ENCODE measurements around the gene VGF. TPM values are rescaled to one million over a fixed set of nuclear protein-coding genes. Genes with fewer than 3 reads are reported as not detected.
A peak's percentile ranks its signal among the peaks of the same experiment; 100 is the strongest.

VGF gene
- polyA plus RNA-seq, 1 experiment = 0.16 TPM

GRCh38 chr7:101175664-101176063 is 10.3 kb upstream of the VGF start:
- TF ChIP-seq CTCF (IDR thresholded peaks at IDR 0.05; ENCODE audit: low read depth, low read length) = no peak
- DNase-seq (ENCODE audit: low read depth, low spot score) = no peak
- H3K27ac ChIP-seq (ENCODE audit: low read depth, low read length) = no peak overlapping the region
- no peak overlapping the region for H3K4me3 ChIP-seq (ENCODE audit: low read depth, low read length)
- peaks cover 87% of the 10 kb centered on the region for H3K27me3 ChIP-seq (ENCODE audit: control insufficient read depth, insufficient read depth, low read length)
- H3K9me3 ChIP-seq (ENCODE audit: control insufficient read depth, insufficient read depth, low read length) = peaks cover 2% of the 10 kb centered on the region; the same call in 1 of the 2 replicates
- CTCF ChIA-PET = interaction anchor here (0.7 to 3.7 kb wide), 3 partner anchors 17 to 116 kb away, joined by 3 to 19 read pairs (median 4); no protein-coding TSS in a partner anchor
- POLR2A ChIA-PET = no interaction called here

- peaks cover 83% of the 10 kb centered on the region for H3K27me3 ChIP-seq (ENCODE audit: control insufficient read depth, insufficient read depth, low read length)
- H3K4me3 ChIP-seq (ENCODE audit: low read depth, low read length) = no peak overlapping the region
- DNase-seq (ENCODE audit: low read depth, low spot score) = no peak
- CTCF ChIA-PET = interaction anchor here (0.6 to 1.9 kb wide), 3 partner anchors 9 to 31 kb away, joined by 3 to 16 read pairs (median 12); partner anchors contain the start of gene VGF
- POLR2A ChIA-PET = interaction anchor here (0.6 kb wide), 1 partner anchor 31 kb away, joined by 3 read pairs; no protein-coding TSS in a partner anchor
- H3K27ac ChIP-seq (ENCODE audit: low read depth, low read length) = no peak overlapping the region
- TF ChIP-seq CTCF (IDR thresholded peaks at IDR 0.05; ENCODE audit: low read depth, low read length) = no peak
- H3K9me3 ChIP-seq (ENCODE audit: control insufficient read depth, insufficient read depth, low read length) = peaks cover 2% of the 10 kb centered on the region; the same call in 1 of the 2 replicates
These were observed 9.0 kb upstream of the VGF start for GRCh38 chr7:101174322-101174854.

- H3K4me3 ChIP-seq (ENCODE audit: low read depth, low read length) = peak overlapping the region; percentile 46
- ChIA-PET CTCF (interaction anchor here (0.7 to 1.9 kb wide), 3 partner anchors 18 to 97 kb away, joined by 3 to 16 read pairs (median 12); no protein-coding TSS in a partner anchor), POLR2A (interaction anchor here (0.9 kb wide), 1 partner anchor 44 kb away, joined by 3 read pairs; the partner anchor contains the start of gene ZNHIT1)
- H3K27ac ChIP-seq (ENCODE audit: low read depth, low read length) = peak overlapping the region; percentile 31
- H3K27me3 ChIP-seq (ENCODE audit: control insufficient read depth, insufficient read depth, low read length) = peaks cover 77% of the 10 kb centered on the region
- no peak for TF ChIP-seq CTCF (IDR thresholded peaks at IDR 0.05; ENCODE audit: low read depth, low read length)
- H3K9me3 ChIP-seq (ENCODE audit: control insufficient read depth, insufficient read depth, low read length) = peaks cover 2% of the 10 kb centered on the region; the same call in 1 of the 2 replicates
- no peak for DNase-seq (ENCODE audit: low read depth, low spot score)
These were observed 8.4 kb upstream of the VGF start for GRCh38 chr7:101173752-101174244.

- Histone ChIP-seq H3K27me3 (ENCODE audit: control insufficient read depth, insufficient read depth, low read length) (peaks cover 70% of the 10 kb centered on the region), H3K4me3 (ENCODE audit: low read depth, low read length) (peak overlapping the region; percentile 46), H3K9me3 (ENCODE audit: control insufficient read depth, insufficient read depth, low read length) (peaks cover 2% of the 10 kb centered on the region; the same call in 1 of the 2 replicates), H3K27ac (ENCODE audit: low read depth, low read length) (peak overlapping the region; percentile 31)
- ChIA-PET POLR2A (interaction anchor here (0.9 kb wide), 1 partner anchor 45 kb away, joined by 3 read pairs; the partner anchor contains the start of gene ZNHIT1), CTCF (interaction anchor here (0.7 to 1.9 kb wide), 3 partner anchors 19 to 96 kb away, joined by 3 to 16 read pairs (median 12); no protein-coding TSS in a partner anchor)
- no peak for TF ChIP-seq CTCF (IDR thresholded peaks at IDR 0.05; ENCODE audit: low read depth, low read length)
- DNase-seq (ENCODE audit: low read depth, low spot score) = peak; percentile 68
These were observed 7.7 kb upstream of the VGF start for GRCh38 chr7:101172854-101173751.

Data from AG04450 (cell line).